Thymus (tissue), 11 donors: ENCODE measurements around the gene TTL. TPM values are rescaled to one million over a fixed set of nuclear protein-coding genes. Genes with fewer than 3 reads are reported as not detected.
"Not testable (repeated sequence)": the region's sequence is repeated elsewhere in the genome, so short reads cannot be mapped to it uniquely, and the experiment has no call there.

Experiments
- DNase-seq, 9 donors: peaks; one replicate each; pipeline ENCODE4 v3.0.0-alpha.2; 2013; ENCODE audit warnings: low spot score in 9 of 9, low read depth in 6 of 9, missing footprints in 1 of 9
- H3K27ac ChIP-seq, 2 donors: one replicate each; pipeline ENCODE4 v1.5.1; 2013; ENCODE audit warnings: control low read depth in 1 of 2, low read depth in 1 of 2, low read length in 1 of 2, mild to moderate bottlenecking in 1 of 2, moderate library complexity in 1 of 2
- H3K27me3 ChIP-seq, 2 donors: one replicate each; pipeline ENCODE4 v1.5.1; 2013; ENCODE audit warnings: low read length in 1 of 2; ENCODE audit not compliant: control insufficient read depth in 2 of 2, insufficient read depth in 1 of 2
- H3K36me3 ChIP-seq, 2 donors: one replicate each; pipeline ENCODE4 v1.5.1; 2013; ENCODE audit warnings: low read length in 1 of 2, mild to moderate bottlenecking in 1 of 2, moderate library complexity in 1 of 2; ENCODE audit not compliant: control insufficient read depth in 2 of 2, insufficient read depth in 2 of 2
- H3K4me1 ChIP-seq, 2 donors: one replicate each; pipeline ENCODE4 v1.5.1; 2013; ENCODE audit warnings: low read length in 2 of 2; ENCODE audit not compliant: control insufficient read depth in 2 of 2, insufficient read depth in 2 of 2
- H3K4me3 ChIP-seq, 2 donors: one replicate each; pipeline ENCODE4 v1.5.1; 2013; ENCODE audit warnings: low read length in 2 of 2, control low read depth in 1 of 2, mild to moderate bottlenecking in 1 of 2
- H3K9me3 ChIP-seq, 2 donors: one replicate each; pipeline ENCODE4 v1.5.1; 2013; ENCODE audit warnings: low read length in 1 of 2, mild to moderate bottlenecking in 1 of 2; ENCODE audit not compliant: control insufficient read depth in 2 of 2, insufficient read depth in 1 of 2
- WGBS: extraction: QIAGEN DNeasy Blood & Tissue Kit; methylation state at CpG from one replicate; pipeline ENCODE4 v1.1.7; 2013; 5-methylcytosine and 5-hydroxymethylcytosine counted together
- polyA plus RNA-seq: library from polyadenylated mRNA; stranded (reverse); fragments of 200-250 nt; gene quantifications from one replicate; pipeline ENCODE4 v1.2.3, GENCODE V29; 2013
- total RNA-seq: library from RNA; stranded (reverse); fragments of 120-200 nt; gene quantifications from one replicate; pipeline ENCODE4 v1.2.4, GENCODE V29; 2013
- donor health status: healthy.

The TTL gene
- total and polyA plus RNA-seq, 2 donors: 13.5 to 18.7 TPM

- peaks cover 10 to 25% of the 10 kb centered on the region in 2 donors for H3K36me3 ChIP-seq
- H3K27me3 ChIP-seq, H3K27ac ChIP-seq, H3K4me3 ChIP-seq, DNase-seq, H3K4me1 ChIP-seq, H3K9me3 ChIP-seq: not testable (repeated sequence)
- WGBS: over 99% methylated on average over 4 of the region's 4 CpGs
Observed at GRCh38 chr2:112495878-112496277, 13.9 kb downstream of the TTL start.

- not testable (repeated sequence) for H3K4me3 ChIP-seq, H3K4me1 ChIP-seq, H3K9me3 ChIP-seq, H3K27ac ChIP-seq, H3K27me3 ChIP-seq
- DNase-seq: peak in 3 of 9 donors; percentile 9 to 52 (median 39)
- H3K36me3 ChIP-seq: peaks cover 5 to 13% of the 10 kb centered on the region in 2 donors
- WGBS: 64% methylated on average over 9 of the region's 10 CpGs
Observed at GRCh38 chr2:112500850-112501484, 19.0 kb downstream of the TTL start.

- H3K27ac ChIP-seq, H3K27me3 ChIP-seq, DNase-seq, H3K9me3 ChIP-seq, H3K4me3 ChIP-seq, H3K4me1 ChIP-seq: not testable (repeated sequence)
- WGBS: 98% methylated on average over 29 of the region's 32 CpGs
- H3K36me3 ChIP-seq: peaks cover 5 to 14% of the 10 kb centered on the region in 2 donors
Observed at GRCh38 chr2:112509239-112509998, 27.5 kb downstream of the TTL start.

GRCh38 chr2:112516801-112517200 is 34.8 kb downstream of the TTL start:
- H3K27me3 ChIP-seq: no peaks in the 10 kb centered on the region
- H3K9me3 ChIP-seq: no peaks in the 10 kb centered on the region
- WGBS: 99% methylated on average over 3 of the region's 3 CpGs
- peaks cover 24 to 29% of the 10 kb centered on the region in 2 donors for H3K36me3 ChIP-seq
- no peak for DNase-seq
- H3K4me1 ChIP-seq: no peaks in the 10 kb centered on the region
- no peak overlapping the region for H3K4me3 ChIP-seq
- no peak overlapping the region for H3K27ac ChIP-seq

GRCh38 chr2:112518807-112519206 is 36.9 kb downstream of the TTL start:
- Histone ChIP-seq H3K27ac (no peak overlapping the region), H3K36me3 (peaks cover 40 to 45% of the 10 kb centered on the region in 2 donors), H3K4me3 (no peak overlapping the region), H3K9me3 (no peaks in the 10 kb centered on the region), H3K27me3 (no peaks in the 10 kb centered on the region), H3K4me1 (no peaks in the 10 kb centered on the region)
- WGBS: 98% methylated on average over 7 of the region's 7 CpGs
- DNase-seq: no peak

GRCh38 chr2:112519506-112519905 is 37.5 kb downstream of the TTL start:
- no peak overlapping the region for H3K4me3 ChIP-seq
- H3K36me3 ChIP-seq: peaks cover 35 to 40% of the 10 kb centered on the region in 2 donors
- H3K27ac ChIP-seq: no peak overlapping the region
- no peaks in the 10 kb centered on the region for H3K9me3 ChIP-seq
- no peak for DNase-seq
- no peaks in the 10 kb centered on the region for H3K4me1 ChIP-seq
- over 99% methylated on average over 9 of the region's 9 CpGs for WGBS
- no peaks in the 10 kb centered on the region for H3K27me3 ChIP-seq

- Histone ChIP-seq H3K4me1 (no peaks in the 10 kb centered on the region), H3K4me3 (no peak overlapping the region), H3K9me3 (no peaks in the 10 kb centered on the region), H3K27me3 (no peaks in the 10 kb centered on the region), H3K36me3 (peaks cover 35 to 39% of the 10 kb centered on the region in 2 donors), H3K27ac (no peak overlapping the region)
- no peak for DNase-seq
- 87% methylated on average over 7 of the region's 7 CpGs for WGBS
Observed at GRCh38 chr2:112520234-112520783, 38.4 kb downstream of the TTL start.

- no peak overlapping the region for H3K27ac ChIP-seq
- H3K4me3 ChIP-seq: no peak overlapping the region
- H3K4me1 ChIP-seq: no peaks in the 10 kb centered on the region
- no peaks in the 10 kb centered on the region for H3K9me3 ChIP-seq
- no peak for DNase-seq
- 99% methylated on average over 3 of the region's 3 CpGs for WGBS
- H3K36me3 ChIP-seq: peaks cover 35 to 36% of the 10 kb centered on the region in 2 donors
- H3K27me3 ChIP-seq: no peaks in the 10 kb centered on the region
Observed at GRCh38 chr2:112523291-112523777, 41.4 kb downstream of the TTL start.

- H3K27me3 ChIP-seq, H3K27ac ChIP-seq, H3K4me3 ChIP-seq, DNase-seq, H3K9me3 ChIP-seq, H3K4me1 ChIP-seq: not testable (repeated sequence)
- WGBS: 95% methylated on average over 3 of the region's 3 CpGs
- peaks cover 44 to 45% of the 10 kb centered on the region in 2 donors for H3K36me3 ChIP-seq
Observed at GRCh38 chr2:112524276-112524675, 42.3 kb downstream of the TTL start.
